Measurements from ENCODE around the gene PDCL3.

Gene PDCL3

DNA sequence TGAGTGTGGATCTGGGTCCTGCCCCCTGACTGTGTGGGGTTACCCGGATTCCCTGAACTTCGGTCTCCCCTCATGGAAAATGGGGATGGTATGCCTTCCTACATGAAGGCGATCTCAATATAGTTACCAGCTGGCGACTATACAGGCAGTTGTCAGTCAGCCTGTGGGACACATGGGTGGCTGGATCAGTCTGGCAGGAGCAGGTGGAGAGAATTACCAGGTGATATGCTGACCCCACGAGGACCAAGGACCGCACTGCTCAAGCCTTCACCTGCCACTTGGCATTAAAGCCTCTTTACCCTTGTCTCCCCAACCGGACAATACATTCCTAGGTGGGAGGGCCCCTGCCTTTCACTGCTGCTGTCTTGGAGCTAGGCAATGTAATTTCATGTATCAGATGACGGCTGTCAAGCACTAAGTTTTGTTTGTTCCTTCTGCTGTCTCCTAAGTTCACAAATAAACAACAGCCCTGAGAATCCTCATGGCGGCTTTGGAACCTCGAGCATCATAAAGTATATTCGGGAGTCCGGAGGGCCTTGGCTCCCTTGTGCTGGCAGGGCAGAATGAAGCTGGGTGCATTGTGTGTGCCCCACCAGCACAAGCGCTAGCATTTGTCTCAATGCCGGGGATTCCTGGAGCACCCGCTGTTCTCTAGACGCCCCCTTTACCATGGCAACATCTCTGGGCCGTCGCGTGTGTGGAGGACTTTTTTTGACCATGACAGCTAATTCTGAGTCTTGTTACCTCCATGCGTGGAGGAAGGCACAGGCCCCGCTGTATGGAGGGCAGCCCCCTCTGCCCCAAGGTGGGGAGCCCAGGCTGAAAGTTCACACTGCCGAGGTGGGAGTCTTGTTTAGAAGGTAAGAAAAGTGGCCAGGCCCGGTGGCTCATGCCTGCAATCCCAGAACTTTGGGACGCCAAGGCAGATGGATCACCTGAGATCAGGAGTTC, 48.6 kb downstream of the PDCL3 start:
- no peak for DNase-seq (ENCODE audit: low spot score)

DNA sequence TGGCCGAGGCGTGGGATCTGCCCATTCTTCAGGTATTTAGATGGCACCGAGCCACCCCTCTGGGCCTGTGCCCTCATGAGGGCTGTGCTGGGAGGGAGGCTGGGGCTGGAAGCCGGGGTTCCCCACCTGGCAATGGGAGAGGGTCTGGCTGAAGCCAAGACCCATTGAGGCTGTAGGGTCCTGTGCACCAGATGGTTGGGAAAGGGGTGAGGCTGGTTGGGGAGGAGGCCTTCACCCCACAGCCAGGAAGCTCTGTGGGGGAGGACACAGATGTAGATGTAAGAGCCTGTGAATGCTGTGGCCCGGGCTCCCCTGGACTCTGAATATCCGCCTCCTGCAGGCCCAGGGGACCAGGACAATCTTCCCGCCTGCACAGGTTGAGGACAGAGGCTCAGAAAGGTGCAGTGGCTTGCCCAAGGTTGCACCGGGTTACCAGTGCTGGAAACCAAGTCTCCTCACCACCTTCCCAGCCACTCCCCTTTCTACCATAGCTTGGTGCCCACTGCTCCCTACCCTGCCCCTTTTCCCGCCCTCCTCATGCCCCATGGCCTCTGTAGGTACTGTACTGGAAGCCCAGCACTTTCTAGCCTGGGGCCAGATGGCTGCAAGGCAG, 49.7 kb downstream of the PDCL3 start:
- no peak for DNase-seq (ENCODE audit: low spot score)

DNA sequence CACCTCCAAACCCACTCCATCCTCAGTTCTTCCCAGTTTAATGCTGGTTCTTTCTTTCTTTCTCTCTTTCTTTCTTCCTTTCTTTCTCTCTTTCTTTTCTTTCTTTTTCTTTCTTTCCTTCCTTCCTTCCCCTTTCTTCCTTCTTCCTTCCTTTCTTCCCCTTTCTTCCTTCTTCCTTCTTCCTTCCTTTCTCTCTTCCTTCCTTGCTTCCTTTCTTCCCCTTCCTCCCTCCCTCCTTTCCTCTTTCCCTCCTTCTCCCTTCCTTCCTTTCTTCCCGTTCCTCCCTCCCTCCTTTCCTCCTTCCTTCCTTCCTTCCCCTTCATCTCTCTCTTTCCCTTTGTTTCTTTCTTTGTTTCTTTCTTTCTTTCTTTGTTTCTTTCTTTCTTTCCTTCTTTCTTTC, 50.9 kb downstream of the PDCL3 start:
- no peak for DNase-seq (ENCODE audit: low spot score)

DNA sequence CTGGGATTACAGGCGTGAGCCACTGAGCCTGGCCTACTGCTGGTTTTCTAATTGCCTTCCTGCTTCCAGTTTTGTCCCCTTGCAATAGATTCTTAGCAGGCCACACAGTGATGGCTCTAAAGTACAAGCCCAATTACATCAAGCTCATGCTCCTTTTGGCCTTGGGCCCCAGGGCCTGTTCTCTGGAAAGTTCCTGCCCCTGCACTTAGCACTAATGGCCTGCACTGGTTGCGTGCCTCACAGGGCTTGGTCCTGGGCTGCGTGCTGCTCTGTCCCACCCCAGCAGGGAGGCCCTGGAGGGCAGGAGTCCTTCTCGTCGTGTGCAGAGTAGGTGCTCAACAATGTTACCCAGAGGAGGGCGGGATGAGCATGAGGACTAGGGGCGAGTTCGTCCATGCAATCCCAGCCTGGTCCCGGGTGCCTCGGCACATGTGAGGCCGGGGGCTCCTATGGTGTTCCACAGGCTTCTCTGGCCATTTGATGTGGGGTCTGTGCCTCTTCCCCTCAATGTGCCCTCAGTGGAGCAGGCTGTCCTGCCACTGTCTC, 51.7 kb downstream of the PDCL3 start:
- no peak for DNase-seq (ENCODE audit: low spot score)

DNA sequence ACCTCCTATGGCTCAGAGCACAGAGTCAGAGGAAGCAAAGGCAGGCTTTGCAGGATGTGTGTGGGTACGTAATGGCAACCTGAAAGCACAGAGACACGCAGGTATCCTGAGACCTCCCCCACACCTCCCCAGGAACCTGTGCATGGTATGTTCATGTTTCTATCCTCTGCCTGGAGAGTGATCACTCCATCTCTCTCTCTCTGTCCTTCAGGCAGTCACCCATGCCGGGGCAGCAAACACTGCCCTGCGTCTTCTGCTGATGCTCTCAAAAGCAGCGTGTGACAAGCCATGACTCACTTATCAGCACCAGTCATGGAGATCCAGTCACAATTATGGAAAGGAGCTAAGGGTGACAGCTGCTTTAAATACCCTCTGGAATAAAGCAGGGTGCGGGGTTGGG, 52.7 kb downstream of the PDCL3 start:
- no peak for DNase-seq (ENCODE audit: low spot score)

DNA sequence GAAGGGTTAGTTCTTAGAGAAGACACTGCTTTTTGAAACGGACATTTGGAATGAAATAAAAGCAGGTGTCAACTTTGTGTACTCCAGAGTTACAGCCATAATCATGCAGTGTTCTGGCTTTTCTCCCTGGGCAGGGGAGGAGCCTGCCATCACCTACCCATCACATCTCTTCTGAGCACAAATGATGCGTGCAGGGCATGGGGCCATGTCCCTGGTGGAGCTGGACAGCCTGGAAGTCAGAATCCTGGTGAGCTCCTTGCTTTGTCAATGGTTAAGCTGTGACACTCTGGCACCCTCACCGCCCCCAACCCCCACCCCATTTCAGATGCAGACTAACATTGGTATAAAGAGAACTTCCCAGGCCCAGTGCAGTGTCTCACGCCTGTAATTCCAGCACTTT, 53.1 kb downstream of the PDCL3 start:
- no peak for DNase-seq (ENCODE audit: low spot score)

DNA sequence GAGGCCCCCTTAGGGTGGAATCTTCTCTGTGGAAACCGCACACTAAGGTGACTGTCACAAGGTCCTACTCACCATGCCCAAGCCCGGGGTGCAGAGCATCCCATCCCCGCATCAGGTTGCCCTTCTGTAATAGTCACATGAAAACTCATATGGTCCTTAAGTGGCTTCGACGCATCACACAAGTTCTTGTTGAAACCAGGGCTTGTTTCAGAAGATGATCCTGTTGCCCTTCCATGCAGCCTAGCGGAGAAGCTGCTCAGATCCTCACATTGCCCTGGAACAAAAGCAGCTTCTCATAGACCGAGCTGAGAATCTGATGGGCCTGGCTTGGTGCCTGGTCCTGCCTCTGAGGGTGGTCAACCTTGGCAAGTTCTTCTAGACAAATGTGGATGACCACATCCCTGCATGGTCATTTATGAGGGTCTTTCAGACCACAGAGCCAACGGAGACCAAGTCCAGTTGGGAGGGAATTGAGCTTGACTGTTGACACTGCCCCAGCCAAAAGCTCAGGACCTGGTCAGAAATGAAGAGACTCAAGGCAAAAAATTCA, 54.1 kb downstream of the PDCL3 start:
- no peak for DNase-seq (ENCODE audit: low spot score)

DNA sequence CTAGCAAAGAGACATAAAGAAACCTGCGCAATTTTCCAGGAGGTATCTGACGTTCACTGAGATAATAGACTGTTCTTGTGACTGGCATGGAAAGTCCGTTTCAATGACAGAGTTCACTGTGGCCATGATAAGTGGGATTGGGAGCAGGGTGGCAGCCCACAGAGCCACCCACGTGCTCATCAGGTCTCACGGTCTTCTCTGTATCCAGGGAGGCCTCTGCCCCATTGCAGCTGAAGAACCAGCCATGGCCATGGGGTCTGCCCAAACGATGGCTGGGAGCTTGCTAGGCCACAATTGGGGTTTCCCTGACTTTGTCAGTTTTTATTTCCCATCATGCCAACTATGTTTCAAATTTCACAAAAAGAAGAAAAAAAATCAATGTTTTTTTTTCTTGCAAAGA, 57.2 kb downstream of the PDCL3 start:
- DNase-seq (ENCODE audit: low spot score) = no peak

DNA sequence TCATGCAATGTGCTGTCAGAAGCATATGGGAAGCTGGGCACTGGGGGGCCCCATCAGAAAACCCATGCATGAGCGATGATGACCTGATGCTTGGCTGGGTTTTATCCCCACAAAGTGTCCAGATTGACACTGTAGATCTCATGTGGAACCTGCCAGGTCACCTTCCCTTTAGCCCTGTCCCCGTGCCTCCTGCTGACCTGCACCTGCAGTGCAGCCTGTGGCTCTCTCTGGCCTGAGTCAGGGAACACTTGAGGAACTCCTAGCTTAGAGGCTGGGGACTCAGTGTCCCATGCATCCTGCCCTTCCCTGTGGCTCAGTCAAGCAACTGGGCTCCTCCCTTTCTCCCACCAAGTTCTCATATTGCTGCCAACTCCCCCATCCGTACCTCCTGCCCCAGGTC, 57.7 kb downstream of the PDCL3 start:
- no peak for DNase-seq (ENCODE audit: low spot score)

DNA sequence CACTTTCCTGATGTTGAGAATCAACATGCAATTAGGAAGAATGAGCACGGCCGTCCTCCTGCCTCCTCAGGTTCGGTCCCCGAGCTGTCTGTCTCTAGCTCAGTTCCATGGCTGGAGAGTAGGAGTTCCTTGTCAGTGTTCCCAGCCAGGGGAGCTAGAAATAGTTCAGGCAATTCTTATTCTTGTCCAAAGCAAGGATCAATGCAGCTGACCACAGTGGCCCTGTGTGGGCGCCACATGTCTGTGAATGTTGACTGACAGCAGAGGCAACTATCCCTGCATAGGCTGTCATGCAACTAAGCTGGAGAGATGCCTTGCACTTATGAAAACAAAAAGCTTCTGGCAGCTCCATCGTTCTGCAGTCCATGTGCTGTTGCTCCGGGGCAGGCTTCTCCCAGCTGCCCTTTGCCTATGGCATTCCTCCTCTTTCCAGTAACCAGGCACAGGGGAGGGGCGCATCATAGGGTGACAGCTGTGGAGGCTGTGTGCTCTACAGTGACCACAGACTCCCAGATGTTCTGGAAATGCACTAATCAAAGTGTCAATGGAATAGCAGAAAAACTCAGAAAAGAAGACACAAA, 58.7 kb downstream of the PDCL3 start:
- no peak for DNase-seq (ENCODE audit: low spot score)

DNA sequence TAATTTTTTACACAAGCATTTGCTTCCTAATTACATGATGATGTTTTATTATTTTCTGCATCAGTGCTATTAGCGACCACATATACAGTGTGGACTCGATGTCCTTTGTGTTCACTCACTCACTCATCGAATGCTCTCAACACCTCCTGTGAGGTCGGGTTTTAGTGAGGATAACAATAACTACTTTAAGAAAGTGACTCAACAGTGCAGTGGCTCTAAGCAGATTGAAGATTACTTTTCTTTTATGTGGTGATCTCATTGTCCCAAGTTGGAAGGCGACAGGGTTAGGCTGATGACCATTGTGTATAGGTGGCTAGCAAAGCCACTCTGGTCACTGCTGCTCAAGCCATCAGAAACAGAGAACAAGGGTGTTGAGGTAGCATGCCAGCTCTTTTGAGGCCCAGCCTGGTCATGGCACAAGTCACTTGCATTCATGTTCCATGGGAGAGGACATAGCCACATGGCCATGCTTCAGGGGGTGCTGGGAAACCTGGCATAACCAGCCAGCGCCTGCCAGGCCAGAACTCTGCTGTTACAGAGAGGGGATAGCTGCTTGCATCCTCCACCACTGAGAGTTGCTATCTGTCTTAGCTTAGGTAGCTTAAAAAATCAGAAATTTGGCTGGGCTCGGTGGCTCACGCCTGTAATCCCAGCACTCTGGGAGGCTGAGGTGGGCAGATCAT, 60.4 kb downstream of the PDCL3 start:
- DNase-seq (ENCODE audit: low spot score) = no peak

DNA sequence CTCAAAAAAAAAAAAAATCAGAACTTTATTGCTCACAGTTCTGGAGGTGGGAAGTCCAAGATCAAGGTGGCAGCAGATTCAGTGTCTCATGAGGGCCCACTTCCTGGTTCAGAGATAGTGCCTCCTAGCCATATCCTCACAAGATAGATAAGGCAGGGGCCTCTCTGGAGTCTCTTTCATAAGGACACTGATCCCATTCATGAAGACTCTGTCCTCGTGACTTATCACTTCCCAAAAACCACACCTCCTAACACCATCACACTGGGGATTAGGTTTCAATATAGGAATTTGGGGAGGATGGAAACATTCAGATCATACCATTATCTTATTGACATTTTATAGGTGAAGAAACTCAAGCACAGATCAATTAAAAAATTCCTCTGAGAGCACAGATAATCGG, 61.1 kb downstream of the PDCL3 start:
- DNase-seq (ENCODE audit: low spot score) = no peak

DNA sequence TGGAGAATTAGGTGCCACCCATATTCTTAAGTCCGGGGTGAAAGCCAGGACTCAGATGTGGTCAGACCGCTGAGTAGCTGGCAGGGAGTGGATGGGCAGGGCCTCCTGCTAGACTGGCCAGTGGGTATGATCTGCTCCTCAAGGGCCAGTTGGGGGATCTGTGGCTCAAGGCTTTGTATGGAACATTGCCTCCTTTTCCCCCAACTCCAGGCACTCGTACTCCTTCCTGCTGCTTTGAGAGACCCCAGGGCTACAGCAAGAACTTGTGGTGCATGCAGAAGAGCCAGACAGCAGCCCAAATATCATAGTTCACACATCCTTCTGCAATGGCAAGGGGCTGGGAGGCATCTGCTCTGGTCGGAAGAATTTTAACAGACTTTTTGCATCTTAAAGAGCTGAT, 61.7 kb downstream of the PDCL3 start:
- DNase-seq (ENCODE audit: low spot score) = no peak

DNA sequence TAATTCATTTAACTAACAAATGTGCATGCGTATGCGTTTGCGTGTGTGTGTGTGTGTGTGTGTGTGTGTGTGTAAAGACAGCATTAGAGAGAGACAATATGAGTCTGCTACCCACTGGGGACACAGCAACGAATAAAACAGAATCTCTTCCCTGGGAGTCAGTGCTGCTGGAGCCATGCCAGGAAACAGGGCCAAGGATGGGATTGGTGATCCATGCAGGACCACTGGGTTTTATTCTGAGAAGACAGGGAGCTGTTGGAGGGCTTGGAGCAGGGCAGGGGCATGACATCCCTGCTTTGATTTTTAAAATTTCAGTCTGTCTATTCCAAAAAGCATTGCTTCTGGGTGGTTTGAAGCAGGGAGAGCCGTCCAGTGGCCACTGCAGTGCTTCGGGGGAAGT, 62.9 kb downstream of the PDCL3 start:
- no peak for DNase-seq (ENCODE audit: low spot score)

Measured in activated CD4-positive, alpha-beta T cell treated with anti-CD3 and anti-CD28 coated beads, Interleukin-2, Interleukin-4, amounts not matched to agents 100 ng/mL and 50 ng/mL, durations not matched to agents 16 hours and 8 hours (primary cell).